MM.1S (cell line): ENCODE results near the gene BCO2.

Source experiments
- DNase-seq: peaks from one replicate; pipeline ENCODE4 v3.0.0-alpha.2; 2015
- H2AFZ ChIP-seq: fragments of 300-600 bp; sonication (generic); 2 replicates; pipeline ENCODE4 v1.6.0; 2016; ENCODE audit warnings: antibody characterized with exemption, low read length
- H3F3A ChIP-seq: fragments of 300-600 bp; sonication (generic); 2 replicates; pipeline ENCODE4 v1.6.1; 2016; ENCODE audit warnings: mild to moderate bottlenecking, antibody characterized with exemption, low read length, moderate library complexity, mixed read lengths; ENCODE audit not compliant: insufficient read depth
- H3K27ac ChIP-seq: fragments of 300-600 bp; sonication (generic); 2 replicates; pipeline ENCODE4 v1.5.1; 2016; ENCODE audit warnings: mild to moderate bottlenecking, low read length
- H3K27me3 ChIP-seq: fragments of 300-600 bp; sonication (generic); replicated peaks from 2 replicates; pipeline ENCODE4 v1.6.0; 2016; ENCODE audit warnings: low read length; ENCODE audit not compliant: insufficient read depth
- H3K36me3 ChIP-seq: fragments of 300-600 bp; sonication (generic); replicated peaks from 2 replicates; pipeline ENCODE4 v1.6.1; 2016; ENCODE audit warnings: mild to moderate bottlenecking, low read length, mixed read lengths; ENCODE audit not compliant: insufficient read depth
- H3K4me1 ChIP-seq: fragments of 300-600 bp; sonication (generic); 2 replicates; pipeline ENCODE4 v1.6.1; 2016; ENCODE audit warnings: low read length, mixed read lengths
- H3K4me2 ChIP-seq: fragments of 300-600 bp; sonication (generic); 2 replicates; pipeline ENCODE4 v1.6.0; 2016; ENCODE audit warnings: low read depth, low read length
- H3K4me3 ChIP-seq: fragments of 300-600 bp; sonication (generic); 2 replicates; pipeline ENCODE4 v1.5.1; 2016; ENCODE audit warnings: low read length, mixed read lengths
- H3K79me2 ChIP-seq: fragments of 300-600 bp; sonication (generic); 2 replicates; pipeline ENCODE4 v1.6.1; 2016; ENCODE audit warnings: mixed run types, low read length, mixed read lengths
- H3K9ac ChIP-seq: fragments of 300-600 bp; sonication (generic); 2 replicates; pipeline ENCODE4 v1.6.1; 2016; ENCODE audit warnings: low read length, mixed read lengths
- H3K9me2 ChIP-seq: fragments of 300-600 bp; sonication (generic); replicated peaks from 2 replicates; pipeline ENCODE4 v1.6.1; 2016; ENCODE audit warnings: mild to moderate bottlenecking, low read length, mixed read lengths; ENCODE audit not compliant: insufficient read depth
- H3K9me3 ChIP-seq: fragments of 300-600 bp; sonication (generic); replicated peaks from 2 replicates; pipeline ENCODE4 v1.6.1; 2016; ENCODE audit warnings: mild to moderate bottlenecking, low read length, mixed read lengths; ENCODE audit not compliant: insufficient read depth
- H4K20me1 ChIP-seq: fragments of 300-600 bp; sonication (generic); 2 replicates; pipeline ENCODE4 v1.6.1; 2016; ENCODE audit warnings: mild to moderate bottlenecking, low read length, moderate library complexity, mixed read lengths; ENCODE audit not compliant: insufficient read depth
- EZH2 ChIP-seq: fragments of 300-600 bp; sonication (generic); optimal IDR thresholded peaks from 2 replicates; pipeline ENCODE3; 2017; ENCODE audit warnings: low read depth, mild to moderate bottlenecking, antibody characterized with exemption, low read length, mixed read lengths

The BCO2 gene

GRCh38 chr11:112268406-112268805 is 93.1 kb downstream of the BCO2 start:
- no peaks in the 10 kb centered on the region for H3K9me2 ChIP-seq
- no peaks in the 10 kb centered on the region for H3K27me3 ChIP-seq
- no peak overlapping the region for H3K4me2 ChIP-seq
- no peak overlapping the region for H3K4me3 ChIP-seq
- no peak for TF ChIP-seq EZH2
- no peaks in the 10 kb centered on the region for H3K4me1 ChIP-seq
- H3F3A ChIP-seq, result no peaks in the 10 kb centered on the region
- no peaks in the 10 kb centered on the region for H3K9me3 ChIP-seq
- no peaks in the 10 kb centered on the region for H4K20me1 ChIP-seq
- no peaks in the 10 kb centered on the region for H3K36me3 ChIP-seq
- H2AFZ ChIP-seq, result no peak overlapping the region
- no peak for DNase-seq
- no peaks in the 10 kb centered on the region for H3K79me2 ChIP-seq
- no peak overlapping the region for H3K27ac ChIP-seq
- H3K9ac ChIP-seq, result no peak overlapping the region
